Stimulated activated CD4-positive, alpha-beta T cell treated with anti-CD3 and anti-CD28 coated beads, Interleukin-12 subunit alpha, Interleukin-12 subunit beta, amount 100 ng/mL, for 48 hours (primary cell): ENCODE measurements around the gene IGF1.
"Not testable (repeated sequence)": the region's sequence is repeated elsewhere in the genome, so short reads cannot be mapped to it uniquely, and the experiment has no call there.

ENCODE experiments used
- DNase-seq, 3 donors: peaks; one replicate each; pipeline ENCODE4 v3.0.0-alpha.2; 2020; ENCODE audit warnings: low read depth in 2 of 3, low spot score in 1 of 3

Gene IGF1

DNA sequence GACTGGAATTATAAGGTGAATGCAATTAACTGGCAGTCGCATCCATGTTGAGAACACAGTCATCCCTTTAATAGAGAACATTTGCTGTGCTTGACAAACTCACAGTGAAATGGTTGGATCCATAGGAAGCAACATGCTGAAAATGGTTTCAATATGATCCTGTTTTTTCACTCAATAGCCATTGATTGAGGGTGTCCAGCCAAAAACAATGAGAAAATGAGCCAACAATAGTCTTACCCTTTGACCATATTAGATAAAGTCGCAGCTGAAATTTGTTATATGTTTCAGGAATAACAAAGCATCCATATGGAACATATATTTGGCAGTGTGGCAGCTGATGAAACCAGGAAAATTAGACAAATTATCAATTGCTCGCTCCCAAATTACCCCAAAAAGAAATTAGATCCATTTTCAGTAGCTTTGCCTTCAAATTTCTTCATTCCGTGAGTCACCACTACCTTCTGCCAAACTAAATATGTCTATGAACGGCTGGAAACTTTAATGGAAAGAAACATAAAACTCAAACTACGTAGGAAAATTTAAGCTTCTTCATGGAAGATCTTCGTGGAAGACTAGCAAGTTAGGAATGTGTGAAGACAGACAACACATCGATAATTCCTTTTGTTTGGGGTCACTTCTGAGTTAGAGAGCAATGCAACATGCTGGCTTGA lies 17.4 kb downstream of the IGF1 start:
- no peak for DNase-seq

- no peak for DNase-seq
Measured at GRCh38 chr12:102462386-102462785, 18.0 kb downstream of the IGF1 start.

GRCh38 chr12:102461501-102461900 lies 18.9 kb downstream of the IGF1 start:
- DNase-seq, result no peak

DNA sequence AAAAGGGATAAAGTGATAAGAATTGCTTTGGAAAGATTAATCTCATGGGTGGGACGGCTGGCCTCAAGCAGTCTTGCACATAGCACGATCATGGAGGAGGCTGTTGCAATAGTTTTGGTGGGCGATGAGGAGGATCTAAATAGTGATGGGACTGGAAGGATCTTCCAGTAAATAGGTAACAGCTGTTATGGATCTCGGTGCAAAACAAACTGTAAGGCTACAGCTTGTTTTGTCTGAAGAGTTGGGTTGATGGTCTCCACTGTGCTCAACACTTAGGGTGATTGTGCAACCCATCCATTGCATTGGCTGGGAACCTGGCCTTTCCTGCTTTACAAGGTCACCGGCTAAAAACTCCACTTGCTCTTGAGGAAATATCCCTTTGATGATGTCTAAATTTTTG lies 21.0 kb downstream of the IGF1 start:
- DNase-seq, result no peak

DNA sequence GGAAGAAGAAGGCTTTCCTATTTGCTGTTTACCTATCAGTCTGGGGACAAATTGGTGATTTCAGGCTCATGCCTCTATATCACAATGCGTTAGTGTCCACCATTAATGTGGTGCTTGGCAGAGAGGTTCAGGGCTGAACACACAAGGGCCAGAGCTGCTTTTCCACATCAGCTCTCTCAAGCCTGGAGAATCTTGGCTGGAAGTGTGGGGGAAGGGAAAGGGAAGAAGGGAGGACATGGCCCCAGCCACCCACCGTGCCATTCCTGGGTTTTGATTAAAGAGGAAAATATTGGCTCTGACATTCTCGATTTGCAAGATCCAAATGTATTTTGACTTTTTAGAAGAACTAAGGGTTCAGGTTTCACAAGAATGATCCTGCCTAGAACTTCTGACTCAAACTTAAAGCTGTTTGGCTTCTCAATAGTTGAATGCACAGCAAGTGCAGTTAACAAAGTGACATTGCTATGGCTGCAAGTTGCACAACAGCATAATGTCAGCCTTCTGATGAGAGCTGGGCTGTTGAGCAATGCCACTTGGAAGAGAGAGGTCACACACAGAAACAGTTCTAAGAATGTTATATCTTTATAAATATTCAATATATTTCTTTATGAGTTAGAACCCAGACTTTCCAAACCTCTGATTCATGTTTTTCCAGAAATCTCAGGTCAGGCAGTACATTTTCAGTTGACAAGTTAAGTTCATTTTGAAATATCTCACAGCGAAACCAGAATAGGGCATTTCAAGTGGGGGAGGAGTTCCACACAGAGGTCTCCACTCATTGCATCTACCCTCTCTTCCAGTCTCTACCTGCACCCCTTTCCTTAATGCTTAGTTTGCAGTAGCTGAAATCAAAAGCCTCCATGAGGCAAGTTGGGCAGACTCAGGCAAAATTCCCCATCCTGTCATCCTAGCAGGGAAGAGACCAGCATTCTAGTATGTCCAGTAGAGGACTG lies 25.3 kb downstream of the IGF1 start:
- no peak for DNase-seq

- DNase-seq, result no peak
Measured at GRCh38 chr12:102454330-102454729, 26.0 kb downstream of the IGF1 start.

DNA sequence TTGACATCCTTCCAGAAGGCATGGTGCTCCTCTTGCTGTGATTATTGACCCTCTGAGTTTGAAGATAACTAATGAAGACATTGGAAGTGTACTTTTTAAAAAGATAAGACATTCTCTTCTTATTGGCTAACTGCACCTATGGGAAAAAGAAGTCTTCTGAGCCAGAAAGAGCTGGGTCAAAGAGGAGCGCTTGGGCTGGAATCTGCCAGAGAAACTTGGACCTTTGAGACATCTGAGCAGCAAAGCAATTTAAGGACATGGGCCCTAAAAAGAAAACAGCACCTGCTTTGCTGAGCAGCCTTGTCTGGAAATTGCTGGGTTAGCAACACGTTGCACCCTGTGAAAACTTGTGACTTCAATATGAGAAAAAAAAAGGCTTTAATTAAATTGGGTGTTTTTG lies 27.8 kb downstream of the IGF1 start:
- DNase-seq, result no peak

DNA sequence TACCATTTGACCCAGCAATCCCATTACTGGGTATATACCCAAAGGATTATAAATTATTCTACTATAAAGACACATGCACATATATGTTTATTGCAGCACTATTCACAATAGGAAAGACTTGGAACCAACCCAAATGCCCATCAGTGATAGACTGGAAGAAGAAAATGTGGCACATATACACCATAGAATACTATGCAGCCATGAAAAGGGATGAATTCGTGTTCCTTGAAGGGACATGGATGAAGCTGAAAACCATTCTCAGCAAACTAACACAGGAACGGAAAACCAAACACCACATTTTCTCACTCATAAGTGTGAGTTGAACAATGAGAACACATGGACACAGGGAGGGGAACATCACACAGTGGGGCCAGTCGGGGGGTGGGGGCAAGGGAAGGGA lies 31.3 kb downstream of the IGF1 start:
- not testable (repeated sequence) for DNase-seq

DNA sequence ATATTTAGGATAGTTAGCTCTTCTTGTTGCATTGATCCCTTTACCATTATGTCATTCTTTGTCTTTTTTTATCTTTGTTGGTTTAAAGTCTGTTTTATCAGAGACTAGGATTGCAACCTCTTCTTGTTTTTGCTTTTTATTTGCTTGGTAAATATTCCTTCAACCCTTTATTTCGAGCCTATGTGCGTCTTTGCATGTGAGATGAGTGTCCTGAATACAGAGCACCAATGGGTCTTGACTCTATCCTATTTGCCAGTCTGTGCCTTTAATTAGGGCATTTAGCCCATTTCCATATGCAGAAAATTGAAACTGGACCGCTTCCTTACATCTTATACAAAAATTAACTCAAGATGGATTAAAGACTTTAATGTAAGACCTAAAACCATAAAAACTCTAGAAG lies 32.9 kb downstream of the IGF1 start:
- DNase-seq, result not testable (repeated sequence)

GRCh38 chr12:102444707-102445106 lies 35.7 kb downstream of the IGF1 start:
- DNase-seq, result no peak

- DNase-seq, result no peak
Measured at GRCh38 chr12:102444093-102444492, 36.3 kb downstream of the IGF1 start.

DNA sequence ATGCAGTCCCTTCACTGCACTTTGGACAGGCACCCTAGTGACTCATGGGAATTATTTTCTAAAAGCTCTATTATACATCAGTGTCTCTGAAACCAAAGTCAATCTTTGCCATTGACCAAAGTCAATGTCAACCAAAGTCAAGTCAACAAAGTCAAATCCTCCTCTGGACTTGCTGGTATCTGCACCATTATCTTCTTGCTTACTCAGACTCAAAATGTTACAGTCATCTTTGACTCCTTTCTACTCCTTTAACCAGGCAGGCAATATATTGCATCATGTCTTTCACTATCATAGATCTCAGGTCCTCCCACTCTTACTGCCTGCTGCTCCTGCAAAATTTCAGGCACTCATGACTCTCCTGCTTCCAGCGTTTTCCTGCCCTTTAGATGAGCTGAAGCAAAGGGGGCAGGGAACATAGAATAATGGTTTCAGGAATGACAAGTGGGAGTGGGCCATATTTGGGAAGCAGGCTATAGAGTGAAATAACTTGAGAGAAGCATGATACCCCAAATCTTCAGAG lies 39.2 kb downstream of the IGF1 start:
- no peak for DNase-seq

GRCh38 chr12:102439426-102440405 lies 40.6 kb downstream of the IGF1 start:
- DNase-seq, result no peak

DNA sequence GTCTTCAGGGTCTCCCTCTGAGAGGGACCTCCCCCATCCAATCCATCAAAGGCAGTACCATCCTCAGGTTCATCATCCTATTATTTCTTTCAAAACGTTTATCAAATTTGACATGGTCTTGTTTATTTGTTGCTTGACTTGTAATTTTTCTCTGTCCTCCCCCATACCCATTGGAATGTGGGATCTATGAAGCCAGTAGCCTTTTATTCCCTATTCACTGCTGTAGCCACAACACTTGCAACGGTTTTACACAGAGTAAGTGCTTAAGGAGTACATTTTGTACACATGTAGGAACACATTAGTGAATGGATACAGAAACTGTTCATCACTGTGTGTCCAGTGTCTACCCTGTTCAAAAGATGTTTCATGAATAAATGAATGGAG lies 41.5 kb downstream of the IGF1 start:
- no peak for DNase-seq

GRCh38 chr12:102438047-102438826 lies 42.1 kb downstream of the IGF1 start:
- DNase-seq, result no peak

DNA sequence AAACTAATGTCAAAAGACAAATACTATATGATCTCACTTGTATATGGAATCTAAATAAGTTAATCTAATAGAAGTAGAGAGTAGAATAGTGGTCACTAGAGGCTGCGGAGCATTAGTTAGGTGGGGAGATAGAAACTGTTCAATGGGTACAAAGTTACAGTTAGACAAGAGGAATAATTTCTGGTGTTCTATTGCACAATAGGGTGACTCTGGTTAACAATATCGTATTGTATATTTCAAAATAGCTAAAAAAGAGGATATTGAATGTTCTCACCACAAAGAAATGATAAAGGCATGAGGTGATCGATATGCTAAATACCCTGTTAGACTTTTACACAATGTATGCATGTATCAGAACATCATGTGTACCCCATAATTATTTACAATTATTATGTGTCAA lies 42.9 kb downstream of the IGF1 start:
- DNase-seq, result no peak

- no peak for DNase-seq
Measured at GRCh38 chr12:102436867-102437266, 43.5 kb downstream of the IGF1 start.

DNA sequence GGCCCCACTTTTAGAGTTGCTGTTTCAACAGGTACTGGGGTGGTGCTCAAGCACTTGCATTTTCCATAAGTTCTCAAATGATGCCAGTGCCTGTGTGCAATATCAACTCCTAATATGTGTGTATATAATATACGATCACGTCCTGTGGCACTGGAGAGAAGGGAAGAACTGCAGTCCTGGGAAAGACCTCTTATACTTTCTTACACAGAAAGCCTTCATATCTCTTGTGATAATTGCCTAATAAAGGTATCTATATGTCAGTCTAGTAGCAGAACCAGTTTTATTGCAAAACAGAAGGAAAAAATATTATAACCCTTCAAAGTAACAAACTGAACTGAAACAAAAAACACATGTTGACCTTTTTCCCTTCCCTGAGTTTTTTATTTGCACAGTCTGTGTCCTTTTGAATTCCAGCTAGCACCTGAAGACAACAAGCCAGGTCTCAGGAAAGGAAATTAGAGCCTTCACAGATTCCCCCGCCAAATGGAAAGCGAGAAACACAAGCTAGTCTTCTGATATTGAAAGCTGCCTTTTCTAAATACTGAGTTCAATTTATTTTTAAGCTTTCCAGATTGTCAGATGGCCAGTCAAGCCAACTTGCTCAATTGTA lies 44.4 kb downstream of the IGF1 start:
- DNase-seq, result no peak

- DNase-seq, result no peak
Measured at GRCh38 chr12:102433304-102433703, 47.1 kb downstream of the IGF1 start.

- DNase-seq, result no peak
Measured at GRCh38 chr12:102430661-102431060, 49.7 kb downstream of the IGF1 start.
